ENCODE data around the gene STH.

- TF ChIP-seq EZH2 (IDR thresholded peaks at IDR 0.05; ENCODE audit: low read length) (no peak), CTCF (optimal IDR thresholded peaks at IDR 0.05 in 1 of 3, IDR thresholded peaks at IDR 0.05 in 1 of 3, conservative IDR thresholded peaks at IDR 0.05 in 1 of 3; ENCODE audit: extremely low read depth in 1 of 3, insufficient read depth in 2 of 3, low read length in 3 of 3) (no peak)
Measured at GRCh38 chr17:45962221-45962972, 36.7 kb upstream of the STH start.
